Activated CD8-positive, alpha-beta memory T cell treated with anti-CD3 and anti-CD28 coated beads, Interleukin-2, amount 50 U/mL, for 4 hours (primary cell): Measurements from ENCODE around the gene OSBPL1A.
A peak's percentile ranks its signal among the peaks of the same experiment; 100 is the strongest.

ENCODE experiments used
- DNase-seq: peaks from one replicate; pipeline ENCODE4 v3.0.0-alpha.2; 2020

OSBPL1A gene

GRCh38 chr18:24397694-24398368 is at the start of gene OSBPL1A:
Gene OSBPL1A, minus strand, starts transcription at chr18:24397824. Its CDS starts 20,291 bp downstream, at chr18:24377533.
- DNase-seq, result peak; percentile 80

GRCh38 chr18:24446953-24447538 is 49.4 kb upstream of the OSBPL1A start:
- DNase-seq, result no peak

- DNase-seq, result no peak
Observed at GRCh38 chr18:24446453-24446852, 48.8 kb upstream of the OSBPL1A start.

GRCh38 chr18:24443870-24444269 is 46.2 kb upstream of the OSBPL1A start:
- no peak for DNase-seq

- DNase-seq, result no peak
Observed at GRCh38 chr18:24436939-24437338, 39.3 kb upstream of the OSBPL1A start.

- DNase-seq, result no peak
Observed at GRCh38 chr18:24432618-24433017, 35.0 kb upstream of the OSBPL1A start.

GRCh38 chr18:24429188-24429587 is 31.6 kb upstream of the OSBPL1A start:
- no peak for DNase-seq

- DNase-seq, result no peak
Observed at GRCh38 chr18:24428709-24429108, 31.1 kb upstream of the OSBPL1A start.

GRCh38 chr18:24427484-24427883 is 29.9 kb upstream of the OSBPL1A start:
- no peak for DNase-seq

GRCh38 chr18:24426398-24427294 is 29.0 kb upstream of the OSBPL1A start, which contains the start of gene IMPACT:
Gene IMPACT, plus strand, starts transcription at chr18:24426670. Its CDS starts 87 bp downstream, at chr18:24426757.
- peak; percentile 79 for DNase-seq

GRCh38 chr18:24426073-24426397 is 28.4 kb upstream of the OSBPL1A start:
- DNase-seq, result no peak

GRCh38 chr18:24421831-24422230 is 24.2 kb upstream of the OSBPL1A start:
- DNase-seq, result no peak

GRCh38 chr18:24420551-24420950 is 22.9 kb upstream of the OSBPL1A start:
- no peak for DNase-seq

- no peak for DNase-seq
Observed at GRCh38 chr18:24417480-24417879, 19.9 kb upstream of the OSBPL1A start.

- no peak for DNase-seq
Observed at GRCh38 chr18:24414349-24415003, 16.9 kb upstream of the OSBPL1A start.

GRCh38 chr18:24413148-24413547 is 15.5 kb upstream of the OSBPL1A start:
- no peak for DNase-seq

GRCh38 chr18:24408496-24408895 is 10.9 kb upstream of the OSBPL1A start:
- DNase-seq, result no peak

GRCh38 chr18:24404591-24404990 is 7.0 kb upstream of the OSBPL1A start:
- DNase-seq, result no peak

- no peak for DNase-seq
Observed at GRCh38 chr18:24403076-24403475, 5.5 kb upstream of the OSBPL1A start.

GRCh38 chr18:24402209-24402785 is 4.7 kb upstream of the OSBPL1A start:
- DNase-seq, result no peak

- DNase-seq, result no peak
Observed at GRCh38 chr18:24400587-24400986, 3.0 kb upstream of the OSBPL1A start.

- no peak for DNase-seq
Observed at GRCh38 chr18:24398540-24398939, 916 bp upstream of the OSBPL1A start.

- DNase-seq, result no peak
Observed at GRCh38 chr18:24397131-24397693, 412 bp downstream of the OSBPL1A start.
